Measurements from ENCODE around the gene BHLHA15. TPM values are rescaled to one million over a fixed set of nuclear protein-coding genes. Genes with fewer than 3 reads are reported as not detected.
A peak's percentile ranks its signal among the peaks of the same experiment; 100 is the strongest.

Gene BHLHA15
- total and polyA plus RNA-seq, 9 of the 15 experiments (the other 6 are each of a cell fraction or from before 2014, with no cell fraction given), result 0.22 to 2.0 (median 1.1) TPM; not detected in 4

GRCh38 chr7:98193474-98194180, 17.6 kb upstream of the BHLHA15 start (continued):
- TF ChIP-seq, protein P1, sequence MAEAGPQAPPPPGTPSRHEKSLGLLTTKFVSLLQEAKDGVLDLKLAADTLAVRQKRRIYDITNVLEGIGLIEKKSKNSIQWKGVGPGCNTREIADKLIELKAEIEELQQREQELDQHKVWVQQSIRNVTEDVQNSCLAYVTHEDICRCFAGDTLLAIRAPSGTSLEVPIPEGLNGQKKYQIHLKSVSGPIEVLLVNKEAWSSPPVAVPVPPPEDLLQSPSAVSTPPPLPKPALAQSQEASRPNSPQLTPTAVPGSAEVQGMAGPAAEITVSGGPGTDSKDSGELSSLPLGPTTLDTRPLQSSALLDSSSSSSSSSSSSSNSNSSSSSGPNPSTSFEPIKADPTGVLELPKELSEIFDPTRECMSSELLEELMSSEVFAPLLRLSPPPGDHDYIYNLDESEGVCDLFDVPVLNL (CRISPR knock-in tag; IDR thresholded peaks at IDR 0.05; ENCODE audit: low read depth), result no peak

DNA sequence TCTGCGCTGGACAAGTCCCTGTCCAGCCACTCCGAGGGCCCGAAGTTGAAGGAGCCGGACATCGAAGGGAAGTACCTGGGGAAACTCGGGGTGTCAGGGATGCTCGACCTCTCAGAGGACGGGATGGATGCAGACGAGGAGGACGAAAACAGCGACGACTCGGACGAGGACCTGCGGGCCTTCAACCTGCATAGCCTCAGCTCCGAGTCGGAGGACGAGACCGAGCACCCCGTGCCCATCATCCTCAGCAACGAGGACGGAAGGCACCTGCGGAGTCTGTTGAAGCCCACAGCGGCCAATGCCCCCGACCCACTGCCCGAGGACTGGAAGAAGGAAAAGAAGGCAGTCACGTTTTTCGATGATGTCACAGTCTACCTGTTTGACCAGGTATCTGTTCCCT, 17.1 kb upstream of the BHLHA15 start:
- ATAC-seq (no peak), FAIRE-seq (no peak), DNase-seq (ENCODE audit: extremely low read depth in 1 of 4, low spot score in 3 of 4) (no peak)
- Histone ChIP-seq H3K9me3 (replicated peaks; ENCODE audit: control insufficient read depth, insufficient read depth, low read depth, low read length) (no peaks in the 10 kb centered on the region), H2AFZ (ENCODE audit: low read depth, low read length) (no peak overlapping the region), H3K36me3 (ENCODE audit: control insufficient read depth, insufficient read depth, low read length) (peaks cover 51% of the 10 kb centered on the region; the same call in 2 of the 3 replicates), H3K27ac (ENCODE audit: extremely low read depth, low read depth, low read length) (no peak overlapping the region), H3K27me3 (ENCODE audit: control insufficient read depth in 2 of 2, insufficient read depth in 2 of 2, low read length in 2 of 2) (no peaks in the 10 kb centered on the region), H4K20me1 (replicated peaks; ENCODE audit: control insufficient read depth, insufficient read depth, low read length) (peaks cover 4% of the 10 kb centered on the region; the same call in 1 of the 2 replicates), H3K9ac (ENCODE audit: insufficient read depth in 1 of 2, low read depth in 2 of 2, low read length in 2 of 2) (0 out of 4 replicates have a peak overlapping the region, but pooled peaks of 1 of the 2 experiments have one; percentile 42), H3K4me1 (replicated peaks in 1 of 2; ENCODE audit: control insufficient read depth in 2 of 2, insufficient read depth in 2 of 2, low read length in 2 of 2) (no peaks in the 10 kb centered on the region; a peak in 1 of 5 replicates), H3K4me2 (ENCODE audit: insufficient read depth, low read length) (no peak overlapping the region), H3K79me2 (ENCODE audit: control insufficient read depth, insufficient read depth, low read length) (no peaks in the 10 kb centered on the region), H3K4me3 (no peak overlapping the region), H3K9me1 (ENCODE audit: control insufficient read depth, insufficient read depth, low read length) (no peaks in the 10 kb centered on the region)
- POLR2A ChIA-PET, result no interaction called here
- BruUV-seq (replicated peaks), result no TSS peak
- intact Hi-C loops (cut with micrococcal nuclease) (no loop called here), in situ Hi-C loops (cut with MboI) (no loop called here)
- WGBS (ENCODE audit: insufficient coverage, low coverage, missing lambda C conversion rate), result 94% methylated on average over 26 of the region's 28 CpGs
- CTCF ChIA-PET (ENCODE audit: low intra/inter-chr PET ratio), result no interaction called here
- TF ChIP-seq THRB (CRISPR knock-in tag; conservative IDR thresholded peaks at IDR 0.05) (no peak), ADNP (tag; IDR thresholded peaks at IDR 0.05) (no peak), ILF3 (IDR thresholded peaks at IDR 0.05; ENCODE audit: borderline replicate concordance) (no peak), CTCFL (IDR thresholded peaks at IDR 0.05; ENCODE audit: borderline replicate concordance, insufficient read depth, low read depth, low read length, poor library complexity, severe bottlenecking) (no peak)

Measured in K562 (cell line).